ENCODE data around the gene DEXI. TPM values are rescaled to one million over a fixed set of nuclear protein-coding genes. Genes with fewer than 3 reads are reported as not detected.

Gene DEXI
- total RNA-seq, 1 experiment from 2014 or later: 28.3 TPM

- Histone ChIP-seq H3K23ac (ENCODE audit: insufficient read length, low read depth, low read length) (no peak overlapping the region), H2AFZ (ENCODE audit: low read length) (no peak overlapping the region), H4K91ac (ENCODE audit: insufficient read length, low read depth, low read length) (no peak overlapping the region), H3K9me3 (ENCODE audit: control insufficient read depth, low read depth, low read length) (no peaks in the 10 kb centered on the region), H3K18ac (ENCODE audit: insufficient read length, low read depth, low read length) (no peak overlapping the region), H3K27me3 (ENCODE audit: insufficient read depth, low read length) (no peaks in the 10 kb centered on the region), H3K23me2 (ENCODE audit: insufficient read length, low read depth, low read length, poor library complexity, severe bottlenecking) (no peaks in the 10 kb centered on the region), H3K4me2 (ENCODE audit: insufficient read depth, insufficient read length, low read length) (no peak overlapping the region), H3K4me1 (ENCODE audit: insufficient read depth, low read length) (no peaks in the 10 kb centered on the region), H2BK15ac (ENCODE audit: low read depth, low read length) (no peak overlapping the region), H4K8ac (replicated peaks; ENCODE audit: insufficient read length, low read depth, low read length) (no peak overlapping the region), H2BK12ac (ENCODE audit: insufficient read length, low read depth, low read length) (no peak overlapping the region), H4K20me1 (ENCODE audit: control insufficient read depth, insufficient read depth, insufficient read length) (no peaks in the 10 kb centered on the region), H3T11ph (ENCODE audit: low read length) (no peak overlapping the region), H3K56ac (ENCODE audit: insufficient read length, low read depth, low read length) (no peak overlapping the region), H3K9ac (ENCODE audit: extremely low read depth, insufficient read length, low read length) (no peak overlapping the region), H2AK5ac (ENCODE audit: insufficient read length, low read length) (no peak overlapping the region), H2BK20ac (ENCODE audit: low read depth, low read length, poor library complexity, severe bottlenecking) (no peak overlapping the region), H2BK120ac (ENCODE audit: low read depth, low read length, poor library complexity, severe bottlenecking) (no peak overlapping the region), H3K4ac (ENCODE audit: low read depth, low read length) (no peak overlapping the region), H3K79me1 (ENCODE audit: insufficient read depth, low read depth, low read length, poor library complexity, severe bottlenecking) (no peaks in the 10 kb centered on the region), H2BK5ac (ENCODE audit: insufficient read length, low read length) (no peak overlapping the region), H4K5ac (ENCODE audit: insufficient read length, low read depth, low read length) (no peak overlapping the region), H3K14ac (ENCODE audit: insufficient read depth, low read length) (no peak overlapping the region), H3K27ac (ENCODE audit: insufficient read length, low read depth, low read length) (no peak overlapping the region), H3K79me2 (ENCODE audit: insufficient read depth, low read length) (no peaks in the 10 kb centered on the region)
- Mint-ChIP-seq H3K4me1 (peaks cover 9 to 13% of the 10 kb centered on the region in 2 experiments), H3K4me3 (no peak overlapping the region), H3K36me3 (ENCODE audit: insufficient read depth in 1 of 3, low read depth in 3 of 3) (no peaks in the 10 kb centered on the region), H3K9me3 (no peaks in the 10 kb centered on the region), H3K27me3 (ENCODE audit: low read depth) (peaks cover 9% of the 10 kb centered on the region), H3K27ac (no peak overlapping the region)
- no peak for DNase-seq
- no CpG with 5 or more reads among the region's 4 CpGs for WGBS (ENCODE audit: extremely low coverage, insufficient read length, low lambda C conversion rate)
- TF ChIP-seq CTCF (conservative IDR thresholded peaks at IDR 0.05): no peak
Observed at GRCh38 chr16:10889855-10890254, 52.4 kb downstream of the DEXI start.

All from H9 (cell line).